Endothelial cell (in vitro differentiated cells): ENCODE results near the gene NIPAL4. TPM values are rescaled to one million over a fixed set of nuclear protein-coding genes. Genes with fewer than 3 reads are reported as not detected.

Source experiments
- DNase-seq: peaks from one replicate; pipeline ENCODE4 v3.0.0; 2021; ENCODE audit warnings: low spot score
- H3K27ac Mint-ChIP-seq: one replicate; pipeline ENCODE4 v1.8.0; 2021; ENCODE audit warnings: mixed read lengths, inconsistent platforms; ENCODE audit not compliant: unreplicated experiment
- H3K27me3 Mint-ChIP-seq: one replicate; pipeline ENCODE4 v1.8.0; 2021; ENCODE audit warnings: mild to moderate bottlenecking, moderate library complexity, mixed read lengths, inconsistent platforms; ENCODE audit not compliant: unreplicated experiment
- H3K36me3 Mint-ChIP-seq: one replicate; pipeline ENCODE4 v1.8.0; 2021; ENCODE audit warnings: mild to moderate bottlenecking, low read depth, mixed read lengths, inconsistent platforms; ENCODE audit not compliant: unreplicated experiment
- H3K4me1 Mint-ChIP-seq: one replicate; pipeline ENCODE4 v1.8.0; 2021; ENCODE audit warnings: mild to moderate bottlenecking, mixed read lengths, inconsistent platforms; ENCODE audit not compliant: unreplicated experiment
- H3K4me3 Mint-ChIP-seq: one replicate; pipeline ENCODE4 v1.8.0; 2021; ENCODE audit warnings: mild to moderate bottlenecking, mixed read lengths, inconsistent platforms; ENCODE audit not compliant: unreplicated experiment
- H3K9me3 Mint-ChIP-seq: one replicate; pipeline ENCODE4 v1.8.0; 2021; ENCODE audit warnings: mixed read lengths, inconsistent platforms; ENCODE audit not compliant: unreplicated experiment
- CTCF ChIP-seq: fragments of 200-600 bp; sonication (generic); IDR thresholded peaks from one replicate; pipeline ENCODE4 v1.5.0; 2021; ENCODE audit warnings: antibody characterized with exemption; ENCODE audit not compliant: unreplicated experiment
- total RNA-seq: library from RNA; stranded (reverse); fragmentation: NEBNext Ultra II Directional; extraction: Animal tissue kit (Norgen Biotek cat#: 25700); gene quantifications from one replicate; pipeline ENCODE4 v1.2.1, GENCODE V29; 2021; ENCODE audit not compliant: unreplicated experiment

The NIPAL4 gene
- total RNA-seq, 1 donor from 2014 or later, result not detected

DNA sequence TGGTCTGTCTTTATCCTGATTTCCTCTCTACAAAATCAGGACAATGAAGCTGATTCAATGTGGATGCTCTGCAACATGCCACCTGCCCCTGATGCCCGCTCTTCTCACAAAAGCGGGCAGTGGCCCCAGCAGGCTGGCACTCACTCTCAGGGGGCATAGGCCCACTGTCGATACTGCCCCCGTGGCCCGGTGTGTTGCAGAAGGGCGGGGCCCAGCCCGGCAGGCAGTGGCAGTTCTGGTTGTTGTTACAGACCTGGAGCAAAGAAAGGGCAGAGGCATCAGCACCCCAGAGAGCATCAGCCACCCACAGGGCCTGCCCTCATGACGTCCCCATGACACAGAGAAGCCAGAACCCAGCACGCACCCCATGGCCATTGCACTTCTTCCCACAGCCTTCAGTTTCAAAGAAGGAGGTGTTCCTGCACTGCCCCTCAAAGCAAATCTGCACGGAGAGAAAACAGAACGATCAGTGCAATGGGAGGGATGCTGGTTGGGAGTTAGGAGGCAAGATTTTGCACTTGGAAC, 31.5 kb downstream of the NIPAL4 start:
- Mint-ChIP-seq H3K36me3 (peaks cover 51% of the 10 kb centered on the region), H3K4me1 (no peaks in the 10 kb centered on the region), H3K27me3 (no peaks in the 10 kb centered on the region), H3K9me3 (no peaks in the 10 kb centered on the region), H3K27ac (no peak overlapping the region), H3K4me3 (peak overlapping the region; percentile 25)
- no peak for DNase-seq
- no peak for TF ChIP-seq CTCF

DNA sequence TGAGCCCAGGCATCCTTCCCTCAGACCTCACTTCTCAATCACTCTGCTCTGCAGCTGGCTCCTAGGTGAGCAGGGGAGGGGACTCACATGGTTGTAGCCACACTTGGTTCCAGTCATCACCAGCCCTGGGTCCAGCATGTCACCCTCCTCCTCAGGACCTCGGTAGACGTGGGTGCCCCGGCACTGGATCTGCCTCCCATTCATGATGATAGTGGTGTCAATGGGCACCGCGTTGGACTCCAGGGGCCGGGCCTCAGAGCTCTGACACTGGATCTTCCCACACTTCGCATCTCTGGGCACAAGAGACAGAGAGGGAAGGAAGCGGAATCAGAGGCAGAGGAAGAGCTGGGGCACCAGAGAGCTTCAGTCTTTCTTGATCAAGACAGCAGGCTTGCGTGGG, 32.9 kb downstream of the NIPAL4 start:
- DNase-seq, result no peak
- Mint-ChIP-seq H3K27me3 (peaks cover 2% of the 10 kb centered on the region), H3K27ac (no peak overlapping the region), H3K36me3 (peaks cover 48% of the 10 kb centered on the region), H3K4me3 (no peak overlapping the region), H3K4me1 (no peaks in the 10 kb centered on the region), H3K9me3 (no peaks in the 10 kb centered on the region)
- TF ChIP-seq CTCF, result no peak

DNA sequence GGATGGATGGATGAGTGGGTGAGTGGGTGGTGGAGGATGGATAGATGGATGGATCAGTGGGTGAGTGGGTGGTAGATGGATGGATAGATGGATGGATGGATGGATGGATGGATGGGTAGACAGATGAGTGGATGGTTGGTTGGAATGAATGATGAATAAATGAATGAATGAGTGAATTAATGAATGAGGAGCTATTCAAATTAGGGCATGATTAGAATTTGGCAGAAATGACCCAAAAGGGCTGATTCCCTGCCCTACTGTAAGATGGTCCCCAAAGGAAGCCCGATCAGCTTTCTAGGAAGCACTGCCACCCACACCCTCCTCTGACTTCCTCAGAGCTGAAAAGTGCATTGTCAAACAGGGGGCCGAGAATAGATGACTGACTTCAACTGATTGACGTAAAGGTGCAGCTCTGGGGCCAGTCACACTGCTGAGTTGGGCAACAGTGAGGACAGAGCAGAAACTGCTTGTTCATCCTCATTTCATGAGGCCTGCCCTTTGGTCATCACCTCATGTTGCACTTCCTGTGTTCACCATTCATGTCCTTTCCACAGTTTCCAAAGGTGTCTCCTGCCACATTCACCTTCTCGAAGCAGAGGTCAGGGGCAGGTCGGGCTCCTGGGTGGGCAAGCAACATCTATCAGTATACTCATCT, 34.3 kb downstream of the NIPAL4 start:
- no peak for DNase-seq
- H3K27me3 Mint-ChIP-seq, result peaks cover 2% of the 10 kb centered on the region
- H3K4me1 Mint-ChIP-seq, result no peaks in the 10 kb centered on the region
- no peak for TF ChIP-seq CTCF
- H3K9me3 Mint-ChIP-seq, result no peaks in the 10 kb centered on the region
- H3K36me3 Mint-ChIP-seq, result peaks cover 43% of the 10 kb centered on the region
- no peak overlapping the region for H3K27ac Mint-ChIP-seq
- peak overlapping the region; percentile 40 for H3K4me3 Mint-ChIP-seq

- DNase-seq, result no peak
- TF ChIP-seq CTCF, result no peak
- peak overlapping the region; percentile 10 for H3K4me3 Mint-ChIP-seq
- no peaks in the 10 kb centered on the region for H3K9me3 Mint-ChIP-seq
- H3K27me3 Mint-ChIP-seq, result peaks cover 10% of the 10 kb centered on the region
- peaks cover 54% of the 10 kb centered on the region for H3K36me3 Mint-ChIP-seq
- H3K4me1 Mint-ChIP-seq, result no peaks in the 10 kb centered on the region
- no peak overlapping the region for H3K27ac Mint-ChIP-seq
Observed at GRCh38 chr5:157496864-157497263, 36.9 kb downstream of the NIPAL4 start.

DNA sequence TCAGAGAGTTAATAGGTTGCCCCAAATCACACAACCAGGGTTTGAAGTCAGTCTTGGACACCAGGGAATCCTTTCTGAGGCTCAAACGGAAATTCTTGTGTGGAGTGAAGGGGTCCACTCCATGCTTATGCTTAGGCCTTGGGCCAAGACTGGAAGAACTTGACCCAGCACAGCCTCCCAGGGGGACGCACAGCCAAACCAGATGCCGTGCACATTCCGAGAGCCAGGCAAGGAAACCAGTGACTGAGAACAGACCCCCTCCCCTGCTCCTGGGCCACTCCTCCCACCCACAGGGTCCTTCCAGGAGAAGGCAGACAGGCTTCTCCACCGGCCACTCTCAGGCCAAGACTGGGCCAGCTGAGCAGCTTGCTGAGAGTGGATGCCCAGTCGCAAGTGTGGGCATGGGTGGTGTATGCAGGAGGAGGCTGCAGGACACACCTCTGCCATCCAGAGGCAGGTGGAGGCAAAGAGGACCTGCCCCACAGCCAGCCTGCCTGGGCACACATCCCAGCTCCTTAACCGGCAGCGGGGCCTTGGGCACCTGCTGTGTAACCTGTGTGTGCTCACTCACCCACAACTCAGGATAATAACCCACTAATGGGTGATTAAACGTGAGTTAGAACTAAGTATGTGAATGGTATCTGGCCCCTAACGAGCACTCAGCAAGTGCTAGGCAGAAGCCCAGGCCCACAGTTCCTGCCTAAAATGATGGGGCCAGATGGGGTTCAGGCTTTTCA, 38.0 kb downstream of the NIPAL4 start:
- TF ChIP-seq CTCF, result no peak
- no peak overlapping the region for H3K27ac Mint-ChIP-seq
- H3K4me3 Mint-ChIP-seq, result no peak overlapping the region
- H3K9me3 Mint-ChIP-seq, result no peaks in the 10 kb centered on the region
- H3K27me3 Mint-ChIP-seq, result peaks cover 15% of the 10 kb centered on the region
- peaks cover 60% of the 10 kb centered on the region for H3K36me3 Mint-ChIP-seq
- no peak for DNase-seq
- peaks cover under 1% of the 10 kb centered on the region for H3K4me1 Mint-ChIP-seq
